Measurements from ENCODE around the gene HSD3B7.
A peak's percentile ranks its signal among the peaks of the same experiment; 100 is the strongest.

HSD3B7 gene

GRCh38 chr16:30956601-30957455 is 28.2 kb upstream of the HSD3B7 start:
- DNase-seq, result peak in 52 of 56 donors; percentile 40 to 88 (median 75)

GRCh38 chr16:30957456-30958174 is 27.4 kb upstream of the HSD3B7 start, which contains the start of gene SETD1A:
SETD1A (plus strand) TSS chr16:30957754; CDS start chr16:30958732, 978 bp downstream.
- DNase-seq, result peak; percentile 75 to 97 (median 92)

DNA sequence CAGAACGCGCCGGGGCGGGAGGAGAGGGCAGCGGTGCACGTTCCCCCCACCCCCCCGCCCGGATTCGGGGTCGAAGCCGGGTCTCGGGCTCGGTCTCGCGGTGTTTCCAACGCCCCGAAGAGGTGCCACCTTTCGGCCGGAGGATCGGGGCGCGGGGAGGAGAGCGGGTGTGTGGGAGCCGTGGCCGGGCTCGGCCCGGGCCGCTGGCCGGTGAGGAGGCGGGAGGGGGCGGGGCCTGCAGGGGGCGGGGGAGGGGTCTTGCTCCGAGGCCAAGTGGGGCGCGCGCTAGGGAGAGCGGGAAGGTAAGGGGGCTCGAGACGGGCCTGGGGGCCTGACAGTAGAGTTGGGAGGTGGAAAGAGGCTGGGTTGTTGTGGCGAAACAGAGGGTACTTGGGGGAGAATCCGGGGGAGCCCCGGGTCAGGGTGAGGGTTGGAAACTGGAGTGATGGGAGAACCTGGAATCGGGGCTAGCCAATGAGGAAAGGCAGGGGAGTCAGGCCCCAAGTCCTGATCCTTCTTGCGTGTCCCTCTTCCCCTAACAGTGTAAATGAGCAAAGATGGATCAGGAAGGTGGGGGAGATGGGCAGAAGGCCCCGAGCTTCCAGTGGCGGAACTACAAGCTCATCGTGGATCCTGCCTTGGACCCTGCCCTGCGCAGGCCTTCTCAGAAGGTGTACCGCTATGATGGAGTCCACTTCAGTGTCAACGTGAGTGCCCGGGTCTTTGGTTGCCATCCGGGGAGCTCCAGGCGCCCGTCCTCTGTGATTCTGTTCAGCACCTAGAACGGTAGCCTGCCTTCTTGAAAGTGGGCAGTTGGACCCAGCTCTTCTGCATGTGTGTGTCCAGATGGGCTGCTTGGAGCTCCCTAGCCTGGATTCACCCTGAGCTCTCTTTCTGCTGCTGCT is 26.6 kb upstream of the HSD3B7 start:
- peak in 25 of 56 donors; percentile 30 to 82 (median 70) for DNase-seq

GRCh38 chr16:30961384-30961783 is 23.6 kb upstream of the HSD3B7 start:
- DNase-seq, result no peak

DNA sequence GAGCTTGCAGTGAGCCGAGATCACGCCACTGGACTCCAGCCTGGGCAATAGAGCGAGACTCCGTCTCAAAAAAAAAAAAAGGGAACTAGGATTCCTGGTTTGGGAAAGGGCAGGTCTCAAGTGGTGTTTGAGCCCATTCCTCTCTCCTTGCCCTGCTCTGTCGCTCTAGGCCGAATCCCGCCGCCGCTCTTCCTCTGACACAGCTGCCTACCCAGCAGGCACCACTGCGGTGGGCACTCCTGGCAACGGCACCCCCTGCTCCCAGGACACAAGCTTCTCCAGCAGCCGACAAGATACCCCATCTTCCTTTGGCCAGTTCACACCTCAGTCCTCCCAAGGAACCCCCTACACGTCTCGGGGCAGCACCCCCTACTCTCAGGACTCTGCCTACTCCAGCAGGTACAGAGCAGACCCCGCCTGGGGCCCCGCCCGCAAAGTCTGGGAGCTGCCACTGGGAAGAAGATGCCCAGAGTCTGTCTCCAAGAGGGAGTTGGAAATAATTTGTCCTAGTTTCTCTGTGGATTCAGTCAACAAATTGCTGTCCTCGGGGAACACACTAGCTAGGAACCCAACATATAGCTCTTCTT is 21.0 kb upstream of the HSD3B7 start:
- no peak for DNase-seq

- no peak for DNase-seq
These were observed 20.3 kb upstream of the HSD3B7 start for GRCh38 chr16:30964574-30965226.

DNA sequence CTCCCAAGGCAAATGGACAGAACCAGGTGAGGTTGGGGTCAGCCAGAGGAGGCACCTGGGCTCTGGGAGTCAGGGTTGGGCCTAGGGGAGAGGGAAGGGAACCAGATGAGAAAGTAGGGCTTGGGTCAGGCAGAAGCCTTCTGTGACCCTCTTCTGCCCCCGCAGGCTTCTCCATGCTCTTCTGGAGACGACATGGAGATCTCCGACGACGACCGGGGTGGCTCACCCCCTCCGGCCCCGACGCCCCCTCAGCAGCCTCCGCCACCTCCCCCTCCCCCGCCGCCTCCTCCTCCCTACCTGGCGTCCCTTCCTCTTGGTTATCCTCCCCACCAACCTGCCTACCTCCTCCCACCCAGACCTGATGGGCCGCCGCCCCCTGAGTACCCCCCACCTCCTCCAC is 19.6 kb upstream of the HSD3B7 start:
- no peak for DNase-seq

- DNase-seq, result no peak
These were observed 18.9 kb upstream of the HSD3B7 start for GRCh38 chr16:30966033-30966619.

DNA sequence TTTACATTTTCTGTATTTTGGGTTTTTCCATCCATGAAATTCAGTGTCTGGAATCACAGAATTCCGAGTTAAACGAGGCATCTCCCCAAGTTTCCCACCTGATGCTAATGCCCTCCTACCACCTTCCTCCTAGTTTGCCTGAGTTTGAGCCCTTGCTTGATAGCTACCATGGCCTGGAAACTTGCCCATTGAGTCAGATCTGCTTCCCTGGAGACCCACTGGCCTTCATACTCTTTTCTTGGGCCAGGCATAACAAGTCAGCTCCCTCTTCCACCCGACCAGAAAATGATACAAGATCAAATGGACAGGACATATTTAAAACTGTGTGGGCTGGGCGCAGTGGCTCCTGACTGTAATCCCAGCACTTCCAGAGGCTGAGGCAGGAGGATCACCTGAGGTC is 17.2 kb upstream of the HSD3B7 start:
- DNase-seq, result no peak

- DNase-seq, result no peak
These were observed 15.7 kb upstream of the HSD3B7 start for GRCh38 chr16:30969246-30969842.

DNA sequence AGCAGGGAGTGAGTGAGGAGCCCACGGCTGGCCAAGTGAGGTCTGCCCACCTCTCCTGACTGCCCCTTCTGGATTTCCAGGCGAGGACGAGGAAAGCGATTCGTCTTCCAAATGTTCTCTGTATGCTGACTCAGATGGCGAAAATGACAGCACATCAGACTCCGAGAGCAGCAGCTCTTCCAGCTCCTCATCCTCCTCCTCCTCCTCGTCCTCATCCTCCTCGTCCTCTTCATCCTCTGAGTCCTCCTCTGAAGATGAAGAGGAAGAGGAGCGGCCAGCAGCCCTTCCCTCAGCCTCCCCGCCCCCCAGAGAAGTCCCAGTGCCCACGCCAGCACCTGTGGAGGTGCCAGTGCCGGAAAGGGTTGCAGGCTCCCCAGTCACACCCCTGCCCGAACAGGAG is 13.7 kb upstream of the HSD3B7 start:
- no peak for DNase-seq

DNA sequence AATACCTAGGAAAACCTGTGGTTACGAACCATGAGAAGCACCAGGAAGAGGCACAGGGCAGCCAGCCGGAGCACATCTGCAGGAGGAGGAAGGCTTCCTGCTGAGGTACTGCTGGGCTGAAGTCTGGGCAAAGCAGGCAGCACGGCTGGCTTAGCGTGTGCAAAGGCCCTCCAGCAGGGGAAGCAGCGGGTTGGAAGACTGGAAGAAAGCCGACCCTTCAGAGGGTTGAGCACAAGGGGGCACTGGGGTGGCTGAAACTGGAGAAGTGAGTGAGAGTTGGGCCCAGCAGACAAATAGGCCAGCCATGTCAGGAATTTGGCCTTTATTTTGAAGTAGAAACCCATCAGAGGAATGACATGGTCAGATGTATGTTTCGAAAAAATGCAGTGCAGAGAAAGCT is 12.1 kb upstream of the HSD3B7 start:
- no peak for DNase-seq

DNA sequence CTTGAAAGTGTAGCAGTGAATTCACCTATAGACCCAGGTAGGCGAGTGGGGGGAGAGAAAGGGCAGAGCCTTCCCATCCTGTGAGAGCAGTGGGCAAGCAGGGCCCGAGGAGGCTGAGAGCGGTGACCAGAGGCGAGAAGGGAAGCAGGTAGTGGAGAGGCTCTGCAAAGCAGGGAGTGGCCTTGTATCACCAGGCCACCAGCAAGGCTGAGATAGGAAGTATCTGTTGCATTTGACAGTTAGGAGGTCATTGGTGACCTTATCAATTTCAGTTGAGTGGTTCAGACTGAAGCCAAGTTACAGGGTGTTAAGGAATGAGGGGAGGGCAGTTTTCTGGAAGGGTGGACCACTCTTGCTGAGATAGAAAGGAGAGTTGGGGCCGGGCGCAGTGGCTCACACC is 10.7 kb upstream of the HSD3B7 start:
- DNase-seq, result no peak

DNA sequence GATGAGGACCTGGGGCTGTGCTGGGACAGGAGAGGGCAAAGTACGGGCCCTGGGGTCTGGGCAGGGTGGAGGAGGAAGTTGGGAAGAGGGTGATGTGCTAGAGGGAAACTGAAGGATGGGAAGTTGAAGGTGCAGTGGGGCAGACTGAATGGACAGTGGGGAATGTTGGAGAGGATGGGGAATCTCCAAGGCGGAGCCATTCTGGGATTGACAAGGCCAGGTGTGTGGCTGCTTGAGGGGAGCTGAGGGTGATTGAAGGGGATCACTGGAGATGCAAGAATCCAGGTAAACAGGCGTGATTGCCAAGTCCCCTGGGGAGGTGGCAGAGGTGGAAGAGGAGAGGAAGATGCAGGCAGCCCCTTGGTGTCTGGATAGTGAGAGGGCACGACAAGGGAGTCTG is 8.5 kb upstream of the HSD3B7 start:
- DNase-seq, result no peak

DNA sequence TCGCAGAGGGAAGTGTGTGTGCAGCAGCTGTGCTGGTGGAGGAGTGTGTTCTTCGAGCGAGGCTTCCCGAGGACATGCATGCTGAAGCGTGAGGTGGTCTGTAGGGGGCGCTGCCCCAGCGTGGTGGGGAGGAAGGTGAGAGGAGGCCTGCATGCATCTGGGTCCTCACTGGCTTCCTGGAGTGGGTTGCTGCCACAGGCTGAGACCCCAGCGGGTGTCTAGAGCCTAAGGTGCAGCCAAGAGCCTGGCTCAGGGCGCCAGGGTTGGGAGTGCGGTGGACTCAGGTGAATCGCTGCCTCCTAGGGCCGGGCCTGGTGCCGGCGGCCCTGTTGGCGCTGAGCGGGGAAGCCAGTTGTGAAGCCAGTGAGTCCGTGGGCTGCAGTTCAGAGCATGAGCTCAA is 7.5 kb upstream of the HSD3B7 start:
- DNase-seq, result no peak

- DNase-seq, result no peak
These were observed 5.6 kb upstream of the HSD3B7 start for GRCh38 chr16:30979170-30980022.

DNA sequence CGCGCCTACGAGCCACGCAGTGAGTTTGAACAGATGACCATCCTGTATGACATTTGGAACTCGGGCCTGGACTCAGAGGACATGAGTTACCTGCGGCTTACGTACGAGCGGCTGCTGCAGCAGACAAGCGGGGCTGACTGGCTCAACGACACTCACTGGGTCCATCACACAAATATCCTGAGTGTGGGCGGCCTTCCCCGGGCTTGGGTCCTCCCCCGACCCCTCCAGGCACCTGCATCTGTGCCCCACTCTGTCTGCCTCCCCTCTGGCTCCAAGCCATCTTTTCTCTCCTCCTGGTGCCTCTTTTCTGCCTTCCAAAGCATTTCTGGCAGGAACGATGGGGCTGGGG is 5.0 kb upstream of the HSD3B7 start:
- DNase-seq, result no peak

- DNase-seq, result no peak
These were observed 4.6 kb upstream of the HSD3B7 start for GRCh38 chr16:30980434-30980833.

GRCh38 chr16:30980959-30981358 is 4.0 kb upstream of the HSD3B7 start:
- DNase-seq, result no peak

Measured in nucleus accumbens (tissue), 56 donors.